ENCODE measurements around the gene NPIPB6. TPM values are rescaled to one million over a fixed set of nuclear protein-coding genes. Genes with fewer than 3 reads are reported as not detected.

NPIPB6 gene
- total RNA-seq, 4 donors from 2014 or later: 4.5 to 6.1 TPM; not detected in 2

GRCh38 chr16:28326881-28327610 lies 36.3 kb downstream of the NPIPB6 start:
- H3K36me3 ChIP-seq: no peaks in the 10 kb centered on the region
- no peaks in the 10 kb centered on the region for H3K9me3 ChIP-seq
- DNase-seq (ENCODE audit: low spot score in 2 of 2): peak in 1 of 2 donors; percentile 24
- H3K4me1 ChIP-seq: no peaks in the 10 kb centered on the region
- TF ChIP-seq CTCF (IDR thresholded peaks at IDR 0.05): peak; percentile 32 to 72 (median 49)
- no peak for TF ChIP-seq POLR2A (IDR thresholded peaks at IDR 0.05)
- H3K27ac ChIP-seq: no peak overlapping the region
- 53 to 57% methylated on average over 12 of the region's 12 CpGs for WGBS, 2 donors
- H3K27me3 ChIP-seq: no peaks in the 10 kb centered on the region
- H3K4me3 ChIP-seq: no peak overlapping the region

GRCh38 chr16:28324887-28325279 lies 38.4 kb downstream of the NPIPB6 start:
- no peaks in the 10 kb centered on the region for H3K9me3 ChIP-seq
- H3K36me3 ChIP-seq: no peaks in the 10 kb centered on the region
- DNase-seq (ENCODE audit: low spot score in 2 of 2): no peak
- TF ChIP-seq CTCF (IDR thresholded peaks at IDR 0.05): no peak
- no peak for TF ChIP-seq EP300 (IDR thresholded peaks at IDR 0.05)
- TF ChIP-seq POLR2A (IDR thresholded peaks at IDR 0.05): no peak
- H3K4me1 ChIP-seq: no peaks in the 10 kb centered on the region
- H3K27ac ChIP-seq: no peak overlapping the region
- no peak overlapping the region for H3K4me3 ChIP-seq
- no peaks in the 10 kb centered on the region for H3K27me3 ChIP-seq
- 86% methylated on average over 3 of the region's 3 CpGs for WGBS, 2 donors

- DNase-seq (ENCODE audit: low spot score in 2 of 2): no peak
- H3K4me1 ChIP-seq: no peaks in the 10 kb centered on the region
- TF ChIP-seq POLR2A (IDR thresholded peaks at IDR 0.05): no peak
- no peak for TF ChIP-seq EP300 (IDR thresholded peaks at IDR 0.05)
- no peak for TF ChIP-seq CTCF (IDR thresholded peaks at IDR 0.05)
- 45 to 62% methylated on average over 5 of the region's 5 CpGs for WGBS, 2 donors
- no peaks in the 10 kb centered on the region for H3K36me3 ChIP-seq
- no peak overlapping the region for H3K4me3 ChIP-seq
- H3K27me3 ChIP-seq: no peaks in the 10 kb centered on the region
- H3K9me3 ChIP-seq: no peaks in the 10 kb centered on the region
- H3K27ac ChIP-seq: no peak overlapping the region
These were observed 38.9 kb downstream of the NPIPB6 start for GRCh38 chr16:28324235-28324886.

- Histone ChIP-seq H3K4me3 (no peak overlapping the region), H3K9me3 (no peaks in the 10 kb centered on the region), H3K36me3 (no peaks in the 10 kb centered on the region), H3K4me1 (peaks cover 0 to 2% (median 0%) of the 10 kb centered on the region in 4 donors), H3K27me3 (no peaks in the 10 kb centered on the region), H3K27ac (no peak overlapping the region)
- DNase-seq (ENCODE audit: low spot score in 2 of 2): no peak
- WGBS, 2 donors: 69 to 72% methylated on average over 14 to 19 of the region's 20 CpGs
- TF ChIP-seq CTCF (IDR thresholded peaks at IDR 0.05) (peak; percentile 25 to 53 (median 44)), POLR2A (IDR thresholded peaks at IDR 0.05) (no peak), EP300 (IDR thresholded peaks at IDR 0.05) (no peak)
These were observed 41.5 kb downstream of the NPIPB6 start for GRCh38 chr16:28321700-28322411.

- peaks cover 0 to 2% (median 0%) of the 10 kb centered on the region in 4 donors for H3K4me1 ChIP-seq
- H3K4me3 ChIP-seq: no peak overlapping the region
- no peaks in the 10 kb centered on the region for H3K9me3 ChIP-seq
- H3K27me3 ChIP-seq: no peaks in the 10 kb centered on the region
- no peaks in the 10 kb centered on the region for H3K36me3 ChIP-seq
- DNase-seq (ENCODE audit: low spot score in 2 of 2): no peak
- WGBS, 2 donors: 92 to 94% methylated on average over 36 to 37 of the region's 49 CpGs
- no peak overlapping the region for H3K27ac ChIP-seq
- TF ChIP-seq CTCF (IDR thresholded peaks at IDR 0.05): no peak
- TF ChIP-seq EP300 (IDR thresholded peaks at IDR 0.05): no peak
- no peak for TF ChIP-seq POLR2A (IDR thresholded peaks at IDR 0.05)
These were observed 42.6 kb downstream of the NPIPB6 start for GRCh38 chr16:28320741-28321140.
